NAMALWA (cell line): ENCODE data around the gene RBM24.
"Not testable (repeated sequence)": the region's sequence is repeated elsewhere in the genome, so short reads cannot be mapped to it uniquely, and the experiment has no call there.

Experiments used
- DNase-seq: peaks from one replicate; pipeline ENCODE4 v3.0.0-alpha.2; 2015; ENCODE audit warnings: low spot score

RBM24 gene

DNA sequence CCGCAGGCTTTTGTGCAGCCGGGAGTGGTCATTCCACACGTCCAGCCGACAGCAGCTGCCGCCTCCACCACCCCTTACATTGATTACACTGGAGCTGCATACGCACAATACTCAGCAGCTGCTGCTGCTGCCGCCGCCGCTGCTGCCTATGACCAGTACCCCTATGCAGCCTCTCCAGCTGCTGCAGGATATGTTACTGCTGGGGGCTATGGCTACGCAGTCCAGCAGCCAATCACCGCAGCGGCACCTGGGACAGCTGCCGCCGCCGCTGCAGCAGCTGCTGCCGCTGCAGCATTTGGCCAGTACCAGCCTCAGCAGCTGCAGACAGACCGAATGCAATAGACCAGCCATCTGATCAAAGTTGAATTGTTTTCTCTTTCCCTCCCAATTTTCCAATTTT is 10.6 kb downstream of the RBM24 start:
- no peak for DNase-seq

DNA sequence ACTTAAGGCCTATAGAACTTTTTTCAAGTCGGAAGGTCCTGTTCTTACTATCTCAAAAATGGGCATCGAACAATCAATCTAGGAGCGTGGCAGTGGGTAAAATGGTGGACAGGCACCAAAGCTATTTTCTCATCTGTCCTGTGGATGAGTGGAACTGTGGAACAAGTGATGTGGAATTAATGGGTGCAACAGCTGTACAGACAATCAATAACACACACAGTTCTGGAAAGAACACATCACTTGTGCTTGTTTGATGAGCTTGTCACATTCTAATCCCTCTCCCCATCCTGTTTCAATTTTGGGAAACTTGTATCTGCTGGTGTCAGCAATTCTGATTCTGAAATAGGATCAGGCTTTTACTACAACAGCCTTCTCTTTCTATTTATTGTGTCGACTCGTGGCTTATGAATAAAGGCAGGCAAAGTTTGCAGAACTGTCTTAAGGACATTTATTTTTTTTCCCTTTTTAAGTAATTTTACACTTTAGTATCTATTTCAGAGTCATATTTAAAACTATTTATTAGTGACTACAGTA is 11.5 kb downstream of the RBM24 start:
- DNase-seq = no peak

DNA sequence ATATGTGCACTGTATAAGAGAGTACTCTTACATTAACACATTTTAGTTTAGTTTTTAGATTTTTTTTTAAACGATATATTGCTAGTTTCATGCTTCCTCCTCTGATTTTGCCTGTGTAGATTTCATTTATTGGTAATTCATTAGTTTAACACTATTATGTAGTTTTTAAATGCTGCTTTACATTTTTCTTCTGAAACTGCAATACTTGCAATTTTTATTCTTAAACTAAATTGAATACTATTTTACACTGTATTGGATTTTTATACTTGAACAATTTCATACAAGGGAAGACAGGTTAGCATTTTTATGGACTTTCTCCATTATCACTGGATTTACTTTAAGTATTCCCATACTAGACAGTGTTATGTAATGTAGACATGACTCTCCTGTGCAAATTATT is 12.2 kb downstream of the RBM24 start:
- DNase-seq = no peak

DNA sequence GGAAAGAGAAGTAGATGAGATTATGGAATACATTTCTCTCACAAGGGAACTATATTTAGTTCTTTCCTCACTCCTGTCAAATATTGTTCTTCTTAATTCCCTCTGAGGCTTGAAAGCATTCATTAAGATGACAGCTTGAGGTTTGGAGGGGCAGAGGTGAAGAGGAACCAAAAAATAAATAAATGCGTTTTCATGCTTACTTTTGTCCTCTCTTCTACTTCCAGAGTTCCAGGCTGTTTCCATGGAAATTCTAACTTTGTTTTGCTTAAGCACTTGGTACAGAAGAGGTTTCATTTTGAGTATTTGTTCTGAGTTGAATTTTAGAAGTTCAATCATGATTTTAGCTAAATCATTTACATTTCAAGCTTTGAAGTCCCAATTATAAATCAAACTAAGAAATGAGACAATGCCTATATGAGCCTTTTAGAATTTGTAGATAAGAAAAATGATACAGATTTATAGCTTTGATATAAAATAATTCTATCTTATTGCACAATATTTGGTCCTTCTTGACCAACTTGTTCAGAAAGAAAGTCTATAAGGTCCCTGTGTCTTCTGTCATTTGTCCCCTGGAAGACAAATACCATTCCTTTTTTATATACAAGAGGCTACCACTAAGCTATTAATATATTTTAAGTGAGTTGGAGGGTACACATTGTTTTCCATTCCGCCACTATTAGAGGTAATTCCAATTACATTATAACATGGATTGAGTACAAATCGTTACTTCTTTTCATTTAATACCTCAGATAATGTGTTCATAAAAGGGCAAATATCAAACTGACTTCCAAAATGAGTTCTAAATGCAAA is 16.3 kb downstream of the RBM24 start:
- no peak for DNase-seq

DNA sequence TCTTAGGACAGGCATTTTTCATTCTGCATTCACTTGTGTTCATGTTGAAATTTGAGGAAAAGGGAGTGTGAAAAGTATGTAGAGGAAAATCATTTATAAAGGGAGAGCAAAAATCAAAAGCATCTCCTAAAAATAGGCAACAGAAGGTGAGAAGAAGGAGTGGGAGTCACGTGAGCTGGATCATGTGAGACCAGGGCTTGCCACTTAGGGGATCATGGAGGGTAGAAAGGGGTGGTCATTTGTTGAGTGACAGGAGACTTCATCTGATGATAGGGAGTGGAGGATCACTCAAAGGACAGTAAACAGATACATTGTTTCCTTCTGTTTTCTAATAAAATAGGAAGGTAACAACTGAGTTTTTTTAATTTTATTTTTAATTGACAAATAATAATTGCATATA is 17.1 kb downstream of the RBM24 start:
- DNase-seq = no peak

DNA sequence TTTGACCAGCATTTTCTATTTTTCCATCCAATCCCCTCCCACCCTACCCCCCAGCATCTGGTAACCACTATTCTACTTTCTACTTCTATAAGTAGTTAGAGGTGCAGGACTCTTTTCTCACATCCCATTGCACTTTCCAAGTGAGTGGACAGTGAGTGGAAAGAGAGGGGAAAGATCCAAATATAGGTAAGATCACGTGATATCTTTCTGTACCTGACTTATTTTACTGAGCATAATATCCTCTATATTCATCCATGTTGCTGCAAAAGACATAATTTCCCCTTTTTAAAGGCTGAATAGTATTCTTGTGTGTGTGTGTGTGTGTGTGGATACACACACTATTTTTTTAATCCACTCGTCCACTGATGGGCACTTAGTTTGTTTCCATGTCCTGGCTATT is 18.1 kb downstream of the RBM24 start:
- DNase-seq = no peak

DNA sequence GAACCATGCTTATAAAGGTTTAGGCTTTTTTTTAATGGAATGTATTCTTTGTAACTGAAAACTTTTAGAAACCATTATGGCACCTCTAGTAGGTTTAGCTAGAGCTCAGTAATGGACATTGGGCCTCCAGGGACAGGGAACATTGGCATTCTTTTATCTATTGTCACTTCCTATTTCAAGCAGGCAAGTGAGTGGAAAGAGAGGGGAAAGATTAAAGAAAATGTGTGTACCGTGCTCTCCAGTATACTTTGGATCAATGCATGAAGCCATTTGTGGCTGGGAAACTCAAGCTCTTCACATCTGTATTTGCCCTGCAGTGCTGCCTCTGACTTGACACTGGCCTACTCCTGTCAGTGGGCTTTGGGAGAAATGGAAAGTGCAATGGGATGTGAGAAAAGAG is 18.6 kb downstream of the RBM24 start:
- no peak for DNase-seq

DNA sequence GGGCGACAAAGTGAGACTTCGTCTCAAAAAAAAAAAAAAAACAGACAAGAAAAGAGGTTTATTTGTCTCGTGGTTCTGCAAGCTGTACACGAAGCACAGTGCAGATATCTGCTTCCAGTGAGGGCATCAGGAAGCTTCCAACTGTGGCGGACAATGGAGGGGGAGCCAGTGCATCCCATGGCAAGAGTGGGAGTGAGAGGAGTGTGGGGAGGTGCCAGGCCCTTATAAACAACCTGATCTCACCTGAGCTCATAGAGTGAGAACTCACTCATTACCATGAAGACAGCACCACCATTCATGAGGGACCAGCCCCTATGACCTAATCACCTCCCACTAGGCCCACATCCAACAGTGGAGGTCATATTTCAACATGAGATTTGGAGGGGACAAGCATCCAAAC is 19.5 kb downstream of the RBM24 start:
- DNase-seq = no peak

DNA sequence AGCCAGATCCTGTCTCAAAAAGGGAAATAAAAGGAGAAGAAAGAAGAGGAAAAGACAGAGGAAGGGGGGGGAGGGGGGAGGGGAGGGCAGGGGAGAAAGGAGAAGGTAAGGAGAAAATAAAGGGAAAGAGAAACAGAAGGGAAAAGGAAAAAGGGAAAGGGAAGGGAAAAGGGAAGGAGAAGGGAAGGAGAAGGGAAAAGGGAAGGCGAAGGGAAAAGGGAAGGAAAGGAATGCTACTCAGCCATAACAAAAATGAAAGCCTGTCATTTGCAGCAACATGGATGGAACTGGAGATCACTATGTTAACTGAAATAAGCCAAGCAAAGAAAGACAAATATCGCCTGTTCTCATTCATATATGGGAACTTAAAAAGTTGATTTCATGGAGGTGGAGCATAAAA is 22.3 kb downstream of the RBM24 start:
- no peak for DNase-seq

DNA sequence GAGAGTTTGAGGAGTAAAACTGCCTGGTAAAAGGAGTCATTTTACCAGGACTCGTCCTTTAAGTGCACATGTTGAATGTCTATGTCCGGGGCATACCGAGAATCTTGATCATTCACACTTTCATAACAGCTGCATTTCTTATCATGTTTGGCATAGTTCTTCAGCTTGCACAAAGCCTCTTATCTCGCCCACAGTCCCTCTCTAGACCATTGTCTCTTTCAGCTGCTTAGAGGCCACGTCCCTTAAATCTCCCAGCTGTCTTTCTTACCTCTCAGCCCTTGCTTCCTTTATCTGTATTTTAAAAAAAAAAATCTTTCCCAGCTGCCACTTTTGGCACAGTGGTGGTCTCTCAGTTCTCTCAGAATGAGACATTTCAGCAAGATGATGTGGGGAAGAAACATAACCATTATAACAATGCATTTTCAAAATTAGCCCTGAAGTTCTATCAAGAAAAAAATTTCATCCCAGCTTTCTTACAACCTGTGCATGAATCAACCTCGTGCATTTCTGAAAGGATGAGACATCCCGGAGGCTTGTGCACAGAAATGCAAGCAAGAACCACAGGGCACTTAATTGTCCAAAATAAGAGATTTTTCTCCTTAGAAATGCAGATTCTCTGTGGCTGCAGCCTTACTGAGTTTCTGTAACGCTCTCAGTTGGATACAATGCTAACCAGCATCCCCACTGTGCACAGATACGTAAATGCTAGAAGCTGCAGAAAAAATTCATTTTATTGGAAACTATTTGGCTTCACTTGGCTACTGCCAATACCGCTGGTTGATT is 24.2 kb downstream of the RBM24 start:
- no peak for DNase-seq

DNA sequence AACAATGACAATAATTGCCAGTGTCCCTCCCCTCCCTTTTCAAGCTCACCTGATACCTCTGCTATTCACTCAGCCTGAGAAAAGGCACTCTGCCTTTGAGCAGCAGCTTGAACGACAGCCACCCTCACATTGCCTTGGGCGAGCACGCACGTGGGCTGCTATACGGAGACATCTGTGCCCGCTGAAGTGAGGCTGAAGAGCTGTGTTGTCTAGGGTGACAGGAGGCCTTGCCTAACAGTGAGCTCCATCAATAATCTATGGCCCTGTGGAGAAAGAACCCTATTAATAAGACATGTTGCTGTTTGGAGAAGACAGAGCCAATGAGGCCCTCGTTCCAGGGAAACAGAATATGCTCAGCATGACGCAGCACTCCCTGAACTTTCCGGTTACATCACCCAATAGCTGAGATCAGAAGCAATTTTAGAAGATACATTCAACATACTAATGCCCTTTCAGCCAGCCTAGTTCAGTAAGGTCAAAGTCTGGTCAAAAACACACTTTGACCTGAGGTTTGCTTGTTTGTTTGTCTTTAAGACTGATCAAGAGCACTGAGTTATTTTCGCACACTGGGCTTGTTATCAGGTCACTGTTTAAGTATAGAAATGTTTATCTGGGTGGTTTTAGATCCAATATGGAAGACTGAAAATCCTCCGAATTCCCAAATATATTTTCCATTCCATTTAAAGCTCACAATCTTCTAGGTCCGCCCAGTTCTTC is 30.6 kb downstream of the RBM24 start:
- no peak for DNase-seq

DNA sequence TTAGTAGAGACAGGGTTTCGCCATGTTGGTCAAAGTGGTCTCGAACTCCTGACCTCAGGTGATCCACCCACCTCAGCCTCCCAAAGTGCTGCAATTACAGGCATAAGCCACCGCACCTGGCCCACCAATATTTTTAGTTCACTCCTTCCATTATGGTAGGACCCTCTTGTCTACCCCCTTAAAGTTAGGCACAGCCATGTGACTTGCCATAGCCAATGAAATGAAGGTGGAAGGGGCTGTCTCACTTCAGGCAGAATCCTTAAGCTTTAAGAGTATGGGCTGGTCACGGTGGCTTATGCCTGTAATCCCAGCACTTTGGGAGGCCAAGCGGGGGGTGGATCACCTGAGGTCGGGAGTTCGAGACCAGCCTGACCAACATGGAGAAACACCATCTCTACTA is 32.1 kb downstream of the RBM24 start:
- not testable (repeated sequence) for DNase-seq

DNA sequence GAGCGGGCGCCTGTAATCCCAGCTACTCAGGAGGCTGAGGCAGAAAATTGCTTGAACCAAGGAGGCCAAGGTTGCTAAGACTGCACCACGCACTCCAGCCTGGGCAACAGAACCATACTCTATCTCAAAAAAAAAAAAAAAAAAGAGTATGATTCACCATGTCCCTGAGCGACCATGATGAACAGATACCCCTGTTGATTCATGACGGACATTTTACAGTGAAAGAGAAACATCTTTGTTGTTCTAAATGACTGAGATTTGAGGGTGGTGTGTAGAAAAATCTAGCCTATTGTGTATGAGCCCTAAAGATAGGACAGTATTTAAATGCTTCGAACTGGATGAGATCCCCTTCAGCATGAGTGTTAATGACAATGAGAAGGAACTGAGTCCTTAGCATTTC is 32.8 kb downstream of the RBM24 start:
- no peak for DNase-seq

DNA sequence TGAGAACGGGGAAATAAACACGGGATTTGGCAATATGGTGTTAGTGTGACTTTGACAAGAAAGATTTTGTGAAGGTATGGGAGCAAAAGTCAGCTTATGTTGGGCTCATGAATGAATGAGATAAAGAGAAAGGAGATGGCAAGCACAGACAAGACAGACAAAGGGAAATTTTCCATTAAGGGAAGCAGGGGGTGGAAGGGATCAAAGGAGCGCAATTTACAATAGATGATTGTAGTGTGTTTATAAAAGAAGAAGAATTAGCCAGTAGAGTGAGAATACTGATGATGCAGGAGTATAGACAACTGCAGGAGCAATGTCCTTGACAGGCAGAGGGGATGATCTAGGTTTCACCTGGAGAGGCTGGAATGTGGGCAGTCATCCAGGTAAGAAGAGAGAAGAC is 34.1 kb downstream of the RBM24 start:
- no peak for DNase-seq

DNA sequence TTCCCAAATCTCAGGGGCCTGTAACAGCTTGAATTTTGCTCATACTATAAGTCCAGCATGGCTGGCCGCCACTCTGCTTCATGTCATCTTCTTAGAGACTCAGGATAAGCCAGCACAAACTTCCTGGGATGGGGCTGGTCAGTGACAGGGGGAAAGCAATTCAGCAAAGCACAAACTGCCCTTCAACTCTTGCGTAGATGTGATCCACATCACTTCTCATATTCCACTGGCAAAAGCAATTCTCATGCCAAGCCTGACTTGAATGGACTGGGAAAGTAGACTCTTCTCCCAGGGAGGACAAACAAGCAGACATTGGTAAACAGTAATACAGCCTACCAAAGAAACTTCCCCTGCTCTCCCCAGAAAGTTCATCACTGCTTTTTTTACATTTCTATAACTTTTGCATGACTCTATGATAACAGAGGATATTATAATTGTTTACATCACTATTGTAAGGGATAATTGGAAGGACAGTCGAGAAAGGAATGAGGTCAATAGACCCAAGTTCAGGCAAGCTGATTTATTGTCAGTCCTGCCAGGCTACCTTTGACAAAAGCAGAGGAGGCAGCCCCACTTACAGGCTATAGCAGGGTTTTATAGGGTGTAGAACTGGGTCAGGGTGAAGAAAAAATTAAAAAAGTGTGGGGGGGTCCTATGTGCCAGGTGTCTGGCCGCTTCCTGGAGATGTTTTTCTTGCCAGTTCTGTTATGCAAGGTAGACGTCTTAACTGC is 37.4 kb downstream of the RBM24 start:
- DNase-seq = no peak

DNA sequence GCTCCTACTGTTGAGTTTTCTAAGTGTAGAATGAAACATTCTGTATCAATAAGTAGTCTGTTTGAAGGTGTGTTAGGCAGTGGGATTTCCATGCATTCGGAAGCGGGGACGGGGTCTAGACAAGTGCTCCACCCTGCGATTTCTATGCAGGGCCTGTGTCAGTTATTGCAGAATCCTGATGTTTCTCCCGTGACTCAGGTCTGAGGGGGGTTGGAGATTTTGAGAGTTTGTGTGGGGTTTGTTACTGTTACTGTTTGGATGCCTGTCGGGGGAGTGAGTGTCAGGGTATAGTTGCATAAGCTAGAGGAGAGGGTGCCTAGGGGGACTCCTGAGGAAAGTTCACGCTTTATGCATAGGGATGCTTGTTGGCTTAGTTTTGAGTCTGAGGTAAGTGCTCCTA is 39.1 kb downstream of the RBM24 start:
- DNase-seq = not testable (repeated sequence)

DNA sequence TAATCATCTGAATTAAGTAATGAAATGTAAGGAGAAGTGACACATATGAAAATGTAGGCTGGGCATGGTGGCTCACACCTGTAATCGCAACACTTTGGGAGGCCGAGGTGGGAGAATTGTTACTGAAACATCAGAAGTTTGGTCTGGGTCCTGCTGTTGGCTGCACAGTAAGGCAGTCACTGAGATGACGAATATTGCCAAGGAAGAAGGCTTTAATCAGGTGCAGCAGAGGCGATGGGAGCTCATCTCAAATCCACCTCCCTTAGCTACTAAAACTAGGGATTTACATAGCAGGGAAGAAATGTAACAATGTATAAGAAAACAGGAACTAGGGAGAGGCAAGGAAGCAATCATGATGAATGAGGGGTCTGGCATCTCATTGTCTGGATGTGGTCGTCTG is 50.1 kb downstream of the RBM24 start:
- no peak for DNase-seq

DNA sequence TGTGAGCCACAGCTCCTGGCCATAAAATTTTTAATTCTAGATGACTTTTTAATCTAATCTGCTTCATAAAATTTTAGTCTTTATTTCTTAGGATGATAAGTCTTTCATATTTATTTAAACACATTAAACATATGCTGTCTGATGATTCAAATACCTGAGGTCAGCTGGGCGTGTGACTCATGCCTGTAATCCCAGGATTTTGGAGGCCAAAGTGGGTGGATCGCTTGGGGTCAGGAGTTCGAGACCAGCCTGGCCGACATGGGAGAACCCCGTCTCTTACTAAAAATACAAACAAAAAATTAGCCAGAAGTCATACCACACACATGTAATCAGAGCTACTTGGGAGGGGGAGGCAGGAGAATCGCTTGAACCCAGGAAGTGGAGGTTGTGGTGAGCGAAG is 53.1 kb downstream of the RBM24 start:
- no peak for DNase-seq

DNA sequence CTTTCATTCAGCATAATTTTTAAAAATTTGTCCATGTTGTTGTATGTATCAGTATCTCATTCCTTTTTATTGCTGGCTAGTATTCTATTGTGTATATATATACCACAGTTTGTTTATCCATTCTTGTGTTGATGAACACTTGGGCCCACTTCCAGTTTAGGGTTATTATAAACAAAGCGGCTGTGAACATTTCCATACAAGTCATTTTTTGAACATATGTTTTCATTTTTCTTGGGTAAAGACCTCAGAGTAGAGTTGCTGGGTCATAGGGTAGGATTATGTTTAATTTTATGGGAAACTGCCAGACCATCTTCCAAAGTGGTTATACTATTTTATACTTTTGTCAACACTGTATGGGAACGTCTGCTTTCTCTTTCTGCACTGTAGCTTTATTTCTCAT is 55.3 kb downstream of the RBM24 start:
- no peak for DNase-seq

DNA sequence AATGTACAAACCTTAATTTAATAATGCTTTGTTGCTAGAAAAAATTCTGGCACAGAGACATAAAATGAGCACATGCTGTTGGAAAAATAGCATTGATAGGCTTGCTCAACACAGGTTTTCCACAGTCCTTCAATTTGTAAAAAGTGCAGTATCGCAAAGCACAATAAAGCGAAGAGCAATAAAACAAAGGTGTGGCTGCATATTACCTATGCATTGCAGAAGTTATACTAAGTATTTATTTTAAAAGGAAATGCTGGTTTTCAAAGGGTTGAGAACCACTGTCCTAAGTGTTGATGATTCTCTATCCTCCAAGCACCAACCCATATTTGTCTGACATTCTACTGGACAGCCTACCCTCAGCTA is 58.1 kb downstream of the RBM24 start:
- no peak for DNase-seq

DNA sequence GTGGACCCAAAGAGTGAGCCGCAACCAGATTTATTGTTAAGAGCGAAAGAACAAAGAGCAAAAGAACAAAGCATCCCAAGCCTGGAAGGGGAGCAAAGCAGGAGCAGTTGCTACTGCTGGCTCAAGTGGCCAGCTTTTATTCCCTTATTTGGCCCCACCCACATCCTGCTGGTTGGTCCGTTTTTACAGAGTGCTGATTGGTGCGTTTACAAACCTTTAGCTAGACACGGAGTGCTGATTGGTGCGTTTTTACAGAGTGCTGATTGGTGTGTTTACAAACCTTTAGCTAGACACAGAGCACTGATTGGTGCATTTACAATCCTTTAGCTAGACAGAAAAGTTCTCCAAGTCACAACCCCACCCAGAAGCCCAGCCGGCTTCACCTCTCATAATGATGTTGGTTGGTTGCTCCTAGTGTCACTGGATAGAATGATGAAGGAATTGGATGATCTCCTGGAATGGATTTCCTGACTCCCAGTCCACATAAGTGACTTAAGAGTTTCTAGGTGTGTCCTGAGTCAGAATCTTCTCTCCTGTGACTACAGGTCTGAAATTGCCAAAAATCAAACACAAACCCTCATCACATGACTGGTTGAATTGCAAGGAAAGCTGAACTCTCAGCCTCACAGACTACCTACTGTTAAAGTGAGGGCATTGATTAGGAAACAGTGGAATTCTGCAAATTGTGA is 60.1 kb downstream of the RBM24 start:
- DNase-seq = no peak

DNA sequence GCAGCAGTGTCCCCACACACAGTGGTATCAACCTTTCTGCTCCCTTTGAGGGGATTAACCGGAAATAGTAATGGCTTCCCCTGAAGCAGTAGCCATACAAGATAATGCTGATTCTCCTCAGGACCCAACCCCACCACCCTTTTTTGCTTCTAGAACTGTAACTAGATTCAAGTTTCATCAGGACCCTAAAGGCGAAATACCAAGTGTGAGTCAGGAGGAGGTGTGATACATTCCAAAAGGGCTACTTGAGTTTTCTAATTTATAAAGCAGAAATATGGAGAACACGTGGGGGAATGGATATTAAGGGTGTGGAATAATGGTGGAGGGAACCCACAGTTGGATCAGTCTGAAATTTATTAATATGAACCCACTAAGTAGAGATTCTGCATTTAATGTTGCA is 60.7 kb downstream of the RBM24 start:
- no peak for DNase-seq
